ENCODE data around the gene YJU2.
A peak's percentile ranks its signal among the peaks of the same experiment; 100 is the strongest.

Gene YJU2

DNA sequence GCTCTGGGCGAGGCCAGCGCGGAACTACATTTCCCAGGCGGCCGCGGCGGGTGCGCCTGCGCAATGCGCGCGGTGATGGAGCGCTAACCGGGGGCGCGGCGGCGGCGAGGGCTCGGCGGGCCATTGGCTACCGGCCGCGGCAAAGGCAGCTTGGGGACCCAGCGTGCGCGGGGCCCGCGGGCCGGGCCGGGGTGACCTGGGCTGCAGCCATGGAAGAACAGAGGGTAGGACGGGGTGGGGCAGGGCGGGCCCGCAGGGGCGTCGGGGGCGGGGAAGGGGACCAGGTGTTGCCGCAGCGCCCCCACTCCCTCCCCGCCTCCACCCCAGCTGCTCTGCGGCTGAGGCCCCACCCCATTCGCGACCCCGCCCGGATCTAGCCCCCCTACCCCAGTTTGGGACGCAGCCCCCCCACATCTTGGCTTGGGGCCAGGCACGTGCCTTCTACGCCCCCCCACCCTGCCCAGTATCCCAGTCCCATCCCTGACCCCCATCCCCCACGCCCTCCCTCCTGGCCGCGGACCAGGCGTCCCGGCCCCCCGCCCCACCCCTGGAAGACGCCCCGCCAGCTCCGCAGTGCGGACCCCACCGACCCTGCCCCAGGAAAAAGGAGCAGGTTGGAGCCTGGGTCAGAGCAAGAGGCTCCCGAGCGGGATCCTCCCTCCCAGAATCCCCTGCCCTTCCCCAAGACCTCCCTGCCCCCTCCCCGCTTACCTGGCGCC is 57.8 kb downstream of the YJU2 start, which contains the start of gene FSD1:
TSS of gene FSD1 (plus strand) at position 61 of the 719 bp plus-strand sequence. CDS start at position 210, 149 bp downstream.
- H3K9me3 Mint-ChIP-seq, result no peaks in the 10 kb centered on the region
- H3K27ac Mint-ChIP-seq, result peak within 1 kb of the TSS; percentile 84
- CTCF ChIA-PET, result interaction anchor here (1.3 kb wide), 1 partner anchor 38 kb away, joined by 5 read pairs; no protein-coding TSS in a partner anchor
- DNase-seq, result peak; percentile 83
- peak within 1 kb of the TSS; percentile 66 for H3K4me3 Mint-ChIP-seq
- H3K27me3 Mint-ChIP-seq, result peaks cover 3% of the 10 kb centered on the region
- H3K36me3 Mint-ChIP-seq, result peaks cover 3% of the 10 kb centered on the region
- peaks cover 47% of the 10 kb centered on the region for H3K4me1 Mint-ChIP-seq

DNA sequence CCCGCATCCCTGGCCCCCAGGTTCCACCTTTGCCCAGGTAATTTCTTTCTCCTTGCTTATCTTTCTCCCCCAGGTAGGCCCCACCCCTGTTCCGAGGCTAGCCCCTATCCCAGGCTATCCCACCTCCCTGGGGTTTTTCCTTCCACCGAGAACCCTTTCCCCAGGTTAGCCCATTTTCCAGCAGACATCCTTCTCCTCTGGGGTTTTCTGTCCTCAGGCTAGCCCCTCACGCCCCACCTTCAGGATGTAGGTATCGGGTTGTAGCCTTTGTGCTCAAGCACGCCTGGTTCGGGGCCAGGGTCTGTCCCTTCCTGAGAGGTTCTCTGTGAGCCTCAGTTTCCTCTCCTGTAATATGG is 58.4 kb downstream of the YJU2 start:
- H3K4me3 Mint-ChIP-seq, result peak overlapping the region; percentile 66
- H3K9me3 Mint-ChIP-seq, result no peaks in the 10 kb centered on the region
- H3K36me3 Mint-ChIP-seq, result peaks cover 3% of the 10 kb centered on the region
- CTCF ChIA-PET, result no interaction called here
- no peak overlapping the region for H3K27ac Mint-ChIP-seq
- no peak for DNase-seq
- peaks cover 3% of the 10 kb centered on the region for H3K27me3 Mint-ChIP-seq
- H3K4me1 Mint-ChIP-seq, result peaks cover 44% of the 10 kb centered on the region

DNA sequence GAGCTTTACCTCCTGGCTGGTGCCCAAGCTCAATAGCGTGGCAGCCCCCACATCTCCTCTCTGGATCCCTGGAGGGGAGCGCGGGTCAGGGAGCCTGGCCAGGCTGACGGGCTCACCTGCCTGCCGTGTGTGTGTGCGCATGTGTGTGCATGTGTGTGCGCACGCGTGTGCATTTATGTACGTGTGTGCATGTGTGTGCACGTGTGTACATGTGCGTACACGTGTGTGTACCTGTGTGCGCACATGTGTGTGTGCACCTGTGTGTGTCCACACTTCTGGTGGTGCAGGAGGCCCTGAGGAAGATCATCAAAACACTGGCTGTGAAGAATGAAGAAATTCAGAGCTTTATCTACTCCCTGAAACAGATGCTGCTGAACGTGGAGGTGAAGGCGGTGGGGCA is 58.8 kb downstream of the YJU2 start:
- H3K4me3 Mint-ChIP-seq, result peak overlapping the region; percentile 66
- CTCF ChIA-PET, result interaction anchor here (1.3 kb wide), 1 partner anchor 19 kb away, joined by 3 read pairs; no protein-coding TSS in a partner anchor
- H3K36me3 Mint-ChIP-seq, result peaks cover under 1% of the 10 kb centered on the region
- peaks cover 3% of the 10 kb centered on the region for H3K27me3 Mint-ChIP-seq
- peaks cover 41% of the 10 kb centered on the region for H3K4me1 Mint-ChIP-seq
- DNase-seq, result no peak
- H3K27ac Mint-ChIP-seq, result no peak overlapping the region
- no peaks in the 10 kb centered on the region for H3K9me3 Mint-ChIP-seq

DNA sequence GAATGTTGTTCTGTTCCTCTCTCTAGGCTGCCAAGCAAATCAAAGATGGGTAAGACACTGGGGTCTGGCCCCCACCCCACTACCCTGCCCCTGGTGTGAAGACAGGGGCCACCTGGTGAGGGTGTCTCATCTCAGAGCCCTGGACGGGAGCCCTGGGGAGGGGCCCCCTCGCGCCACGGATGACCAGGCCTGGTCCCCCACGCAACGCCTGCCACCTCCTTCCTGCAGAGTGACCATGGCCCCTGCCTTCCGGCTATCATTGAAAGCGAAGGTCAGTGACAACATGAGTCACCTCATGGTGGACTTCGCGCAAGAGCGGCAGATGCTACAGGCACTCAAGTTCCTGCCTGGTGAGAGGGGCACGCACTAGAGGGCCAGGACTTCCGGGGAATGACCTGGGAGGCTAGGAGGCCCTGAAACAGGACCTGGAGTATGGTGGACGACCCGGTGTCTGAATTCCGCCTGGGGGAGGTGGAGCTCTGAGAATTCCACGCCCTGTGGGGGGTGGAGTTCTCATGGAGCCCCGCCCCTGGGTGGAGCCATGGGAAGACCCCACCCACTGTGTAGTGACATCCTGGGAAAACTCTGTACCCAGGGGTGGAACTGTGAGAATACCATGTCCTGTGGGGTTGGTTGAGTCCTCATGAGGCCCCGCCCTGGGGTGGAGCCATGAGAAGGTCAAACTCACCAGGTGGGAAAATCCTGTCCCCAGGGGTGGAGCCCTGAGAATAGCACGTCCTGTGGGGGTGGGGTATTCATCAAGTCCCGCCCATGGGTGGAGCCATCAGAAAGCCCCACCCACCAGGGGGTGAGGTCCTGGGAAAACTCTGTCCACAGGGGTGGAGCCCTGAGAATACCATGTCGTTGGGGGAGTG is 63.6 kb downstream of the YJU2 start:
- no peak overlapping the region for H3K27ac Mint-ChIP-seq
- H3K9me3 Mint-ChIP-seq, result no peaks in the 10 kb centered on the region
- H3K27me3 Mint-ChIP-seq, result peaks cover 3% of the 10 kb centered on the region
- H3K4me3 Mint-ChIP-seq, result no peak overlapping the region
- DNase-seq, result no peak
- CTCF ChIA-PET, result no interaction called here
- H3K4me1 Mint-ChIP-seq, result peaks cover 4% of the 10 kb centered on the region
- peaks cover 2% of the 10 kb centered on the region for H3K36me3 Mint-ChIP-seq

DNA sequence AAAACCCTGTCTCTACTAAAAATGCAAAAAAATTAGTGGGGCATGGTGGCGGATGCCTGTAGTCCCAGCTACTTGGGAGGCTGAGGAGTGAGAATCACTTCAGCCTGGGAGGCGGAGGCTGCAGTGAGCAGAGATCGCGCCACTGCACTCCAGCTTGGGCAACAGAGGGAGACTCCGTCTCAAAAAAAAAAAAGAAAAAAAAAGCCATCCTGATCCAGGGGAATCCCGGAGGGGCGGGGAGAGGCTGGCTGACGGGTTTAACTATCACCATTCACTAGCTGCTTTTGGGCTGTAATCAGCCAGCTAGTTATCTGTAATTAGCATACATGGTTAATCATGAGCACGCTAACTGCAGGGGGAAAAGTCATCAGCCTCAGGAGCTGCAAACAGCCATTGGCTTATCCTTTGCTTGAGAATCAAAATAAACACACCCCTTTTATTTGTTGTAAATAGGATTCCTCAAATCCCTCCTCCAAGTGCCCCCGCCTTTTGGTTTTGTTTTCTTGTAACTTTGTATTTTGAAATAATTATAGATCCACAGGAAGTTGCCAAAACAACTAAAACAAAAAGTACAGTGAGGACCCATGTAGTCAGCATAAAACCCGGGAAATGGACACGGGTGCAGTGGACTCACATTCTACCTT is 67.1 kb downstream of the YJU2 start:
- no peak for DNase-seq
- no peak overlapping the region for H3K4me3 Mint-ChIP-seq
- CTCF ChIA-PET, result no interaction called here
- peaks cover 5% of the 10 kb centered on the region for H3K9me3 Mint-ChIP-seq
- H3K4me1 Mint-ChIP-seq, result no peaks in the 10 kb centered on the region
- peaks cover 10% of the 10 kb centered on the region for H3K36me3 Mint-ChIP-seq
- H3K27ac Mint-ChIP-seq, result no peak overlapping the region
- no peaks in the 10 kb centered on the region for H3K27me3 Mint-ChIP-seq

GRCh38 chr19:4316956-4317355 is 70.1 kb downstream of the YJU2 start:
- DNase-seq, result no peak
- no peak overlapping the region for H3K27ac Mint-ChIP-seq
- peaks cover 26% of the 10 kb centered on the region for H3K9me3 Mint-ChIP-seq
- no peak overlapping the region for H3K4me3 Mint-ChIP-seq
- CTCF ChIA-PET, result no interaction called here
- H3K27me3 Mint-ChIP-seq, result no peaks in the 10 kb centered on the region
- no peaks in the 10 kb centered on the region for H3K4me1 Mint-ChIP-seq
- peaks cover 13% of the 10 kb centered on the region for H3K36me3 Mint-ChIP-seq

DNA sequence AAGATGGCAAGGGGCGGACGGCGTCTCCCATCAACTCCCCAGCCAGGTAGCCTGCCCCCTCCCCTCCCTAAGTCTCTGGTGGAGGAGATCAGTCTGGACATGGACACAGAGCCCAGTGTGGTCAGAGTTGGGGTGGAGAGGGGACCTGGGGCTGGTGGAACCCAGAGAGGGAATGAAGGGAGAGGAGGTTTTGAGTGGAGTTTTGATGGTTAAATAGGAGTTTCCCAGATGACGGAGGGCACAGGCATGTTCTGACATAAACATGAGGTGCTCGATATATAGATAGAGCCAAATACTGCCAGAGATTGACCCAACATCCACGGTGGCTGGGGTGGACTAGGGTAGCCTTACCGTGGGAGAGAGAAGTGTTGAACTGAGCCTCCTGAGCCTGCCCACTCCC is 71.6 kb downstream of the YJU2 start:
- CTCF ChIA-PET, result no interaction called here
- H3K9me3 Mint-ChIP-seq, result peaks cover 29% of the 10 kb centered on the region
- H3K27me3 Mint-ChIP-seq, result no peaks in the 10 kb centered on the region
- H3K4me3 Mint-ChIP-seq, result no peak overlapping the region
- H3K36me3 Mint-ChIP-seq, result peaks cover 13% of the 10 kb centered on the region
- peak overlapping the region; percentile 33 for H3K27ac Mint-ChIP-seq
- H3K4me1 Mint-ChIP-seq, result no peaks in the 10 kb centered on the region
- DNase-seq, result no peak

Measured in activated naive CD4-positive, alpha-beta T cell treated with anti-CD3 and anti-CD28 coated beads, Interleukin-2, amount 10 ng/mL, durations not matched to agents 7 days and 5 days (primary cell).